ENCODE data around the gene AP2A2. TPM values are rescaled to one million over a fixed set of nuclear protein-coding genes. Genes with fewer than 3 reads are reported as not detected.

AP2A2 gene
- total RNA-seq, 1 experiment from 2014 or later = 25.3 TPM

DNA sequence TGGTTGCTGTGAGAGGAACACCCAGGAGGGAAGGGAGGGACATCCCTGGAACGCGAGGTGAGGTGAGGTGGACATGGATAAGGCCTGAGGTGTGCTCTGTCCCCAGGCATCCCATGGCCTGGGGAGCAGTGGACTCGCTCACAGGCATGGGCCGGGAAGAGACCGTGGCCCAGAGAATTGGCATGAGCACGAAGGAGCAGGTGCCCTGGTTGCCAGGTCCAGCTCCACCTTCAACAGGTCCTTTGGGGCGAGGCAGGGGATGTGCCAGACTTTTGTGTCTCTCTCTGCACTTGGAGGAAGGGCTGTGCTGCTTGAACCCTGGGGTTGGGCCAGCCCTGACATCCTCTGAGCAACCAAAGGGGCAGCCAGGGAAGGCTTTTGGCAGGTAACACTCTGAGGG, 89.4 kb downstream of the AP2A2 start:
- DNase-seq (ENCODE audit: low spot score) = no peak

DNA sequence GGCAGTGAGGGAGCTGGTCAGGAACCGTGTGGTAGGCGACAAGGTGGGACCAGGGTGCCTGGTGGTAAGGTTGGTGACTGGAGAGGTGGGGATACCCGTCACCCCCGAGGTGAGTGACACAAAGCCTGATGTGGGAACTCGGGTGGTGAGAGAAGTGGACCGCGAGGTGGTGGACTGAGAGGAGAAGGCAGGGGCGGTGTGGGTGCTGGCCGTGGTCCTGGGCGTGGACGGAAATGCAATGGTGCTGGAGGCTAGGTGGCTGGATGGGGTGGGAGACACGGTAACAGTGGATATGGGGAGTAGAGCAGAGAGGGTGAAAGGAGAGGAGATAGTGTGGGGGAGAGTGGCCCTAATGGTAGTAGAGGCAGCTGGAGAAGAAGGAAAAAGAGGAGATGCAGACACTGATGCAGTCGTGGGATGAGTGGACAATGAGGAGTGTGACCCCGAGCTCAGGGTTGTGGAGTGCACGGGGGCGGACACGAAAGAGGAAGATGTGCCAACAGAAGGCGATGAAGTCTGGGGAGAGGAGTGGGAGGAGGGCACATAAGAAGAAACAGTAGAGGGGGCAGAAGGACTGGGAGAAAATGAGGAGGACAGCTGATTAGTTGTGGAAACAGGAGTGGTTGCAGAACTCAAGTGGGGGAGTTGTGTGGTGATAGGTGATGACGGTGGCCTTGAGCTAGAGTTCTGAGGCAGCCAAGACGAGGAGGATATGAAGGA, 90.3 kb downstream of the AP2A2 start:
- DNase-seq (ENCODE audit: low spot score) = no peak

- DNase-seq (ENCODE audit: low spot score) = peak; percentile 42
These were observed 91.0 kb downstream of the AP2A2 start for GRCh38 chr11:1016610-1017126.

- DNase-seq (ENCODE audit: low spot score) = peak; percentile 60
These were observed 91.8 kb downstream of the AP2A2 start for GRCh38 chr11:1017269-1018005.

DNA sequence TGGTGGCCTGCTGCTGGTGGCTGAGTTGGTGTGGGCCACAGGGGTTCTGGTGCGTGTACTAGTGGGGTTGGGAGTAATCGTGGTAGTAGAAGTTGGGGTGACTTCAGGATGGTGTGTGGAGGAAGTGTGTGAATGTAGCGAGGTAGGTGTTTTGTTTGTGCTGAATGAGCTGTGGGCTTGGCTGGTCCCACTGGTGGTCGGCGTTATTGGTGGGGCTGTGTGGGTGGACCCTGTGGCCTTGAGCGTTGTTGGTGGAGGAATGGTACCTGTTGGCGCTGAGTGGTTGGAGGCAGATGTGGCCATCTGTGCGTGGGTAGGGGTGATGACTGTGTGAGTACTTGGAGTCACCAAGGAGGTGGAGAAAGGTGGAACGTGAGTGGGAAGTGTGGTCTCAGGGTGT, 92.4 kb downstream of the AP2A2 start:
- DNase-seq (ENCODE audit: low spot score) = no peak

GRCh38 chr11:1019321-1019910, 93.7 kb downstream of the AP2A2 start:
- no peak for DNase-seq (ENCODE audit: low spot score)

- no peak for DNase-seq (ENCODE audit: low spot score)
These were observed 94.7 kb downstream of the AP2A2 start for GRCh38 chr11:1020211-1020905.

DNA sequence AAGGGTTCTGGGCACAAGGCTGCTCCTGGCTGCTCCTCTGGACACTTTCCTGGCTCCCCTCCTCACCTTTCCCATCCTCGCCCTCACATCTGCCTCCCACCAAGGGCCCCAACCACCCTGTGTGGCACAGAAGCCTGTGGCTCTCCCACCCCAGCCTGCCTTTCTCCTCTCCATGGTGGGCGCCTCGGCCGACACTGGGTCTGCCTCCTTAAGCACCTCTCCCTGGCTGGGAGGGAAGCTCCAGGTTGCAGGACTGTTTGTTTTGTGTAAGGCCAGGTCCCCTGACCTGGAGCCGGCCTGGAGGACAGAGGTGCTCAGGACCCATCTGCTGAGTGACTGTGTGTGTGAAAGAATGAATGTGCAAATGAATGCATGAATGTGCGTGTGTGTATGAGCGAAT, 96.7 kb downstream of the AP2A2 start:
- DNase-seq (ENCODE audit: low spot score) = no peak

DNA sequence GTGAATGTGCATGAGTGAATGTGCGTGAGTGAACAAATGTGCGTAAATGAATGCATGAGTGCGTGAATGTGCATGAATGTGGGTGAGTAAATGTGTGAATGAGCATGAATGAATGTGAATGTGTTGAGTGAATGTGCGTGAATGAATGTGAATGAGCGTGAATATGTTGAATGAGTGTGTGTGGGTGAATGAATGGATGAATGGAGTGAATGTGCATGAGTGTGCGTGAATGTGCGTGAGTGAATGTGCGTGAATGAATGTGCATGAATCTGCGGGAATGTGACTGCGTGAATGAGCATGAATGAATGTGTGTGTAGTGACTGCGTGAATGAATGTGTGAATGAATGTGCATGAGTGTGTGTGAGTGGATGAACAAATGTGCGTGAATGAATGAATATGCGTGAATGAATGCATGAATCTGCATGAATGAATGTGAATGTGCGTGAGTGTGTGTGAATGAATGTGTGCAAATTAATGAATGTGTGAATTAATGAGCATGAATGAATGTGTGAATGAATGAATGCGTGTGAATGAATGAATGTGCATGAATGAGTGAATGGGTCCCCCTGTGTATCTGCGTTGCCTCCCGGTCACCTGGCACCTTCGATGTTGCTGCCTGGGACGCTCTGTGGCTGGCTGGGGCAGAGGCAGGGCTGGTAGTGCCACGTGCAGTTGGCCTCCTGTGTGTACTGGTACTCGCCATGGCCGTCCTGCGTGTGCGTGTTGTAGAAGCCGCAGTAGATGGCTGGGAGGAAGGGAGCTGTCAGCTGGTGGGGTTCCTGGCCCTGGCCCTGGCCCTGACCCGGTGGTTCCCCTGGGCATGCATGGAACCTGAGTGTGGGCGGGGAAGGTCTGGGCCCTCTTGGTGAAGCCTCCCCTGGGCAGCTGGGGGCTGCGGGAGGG, 97.5 kb downstream of the AP2A2 start:
- no peak for DNase-seq (ENCODE audit: low spot score)

- no peak for DNase-seq (ENCODE audit: low spot score)
These were observed 98.3 kb downstream of the AP2A2 start for GRCh38 chr11:1023811-1024596.

GRCh38 chr11:1024597-1025409, 99.1 kb downstream of the AP2A2 start:
- no peak for DNase-seq (ENCODE audit: low spot score)

- DNase-seq (ENCODE audit: low spot score) = no peak
These were observed 99.9 kb downstream of the AP2A2 start for GRCh38 chr11:1025410-1026162.

DNA sequence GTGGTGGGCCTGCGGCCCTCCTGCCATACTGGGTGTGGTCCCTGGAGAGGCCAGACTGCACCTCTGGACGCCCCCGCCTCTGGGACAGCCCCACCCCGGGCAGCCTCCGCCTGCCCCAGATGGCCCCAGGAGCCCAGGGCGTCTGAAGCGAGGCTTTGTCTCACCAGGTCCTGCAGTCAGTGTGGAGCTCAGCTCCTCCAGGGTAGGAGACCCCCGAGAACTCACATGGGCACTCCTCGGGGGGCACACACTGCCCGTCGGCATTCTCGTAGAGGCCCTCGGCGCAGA, 100.4 kb downstream of the AP2A2 start:
- no peak for DNase-seq (ENCODE audit: low spot score)

GRCh38 chr11:1026641-1027482, 101.2 kb downstream of the AP2A2 start:
- DNase-seq (ENCODE audit: low spot score) = no peak

DNA sequence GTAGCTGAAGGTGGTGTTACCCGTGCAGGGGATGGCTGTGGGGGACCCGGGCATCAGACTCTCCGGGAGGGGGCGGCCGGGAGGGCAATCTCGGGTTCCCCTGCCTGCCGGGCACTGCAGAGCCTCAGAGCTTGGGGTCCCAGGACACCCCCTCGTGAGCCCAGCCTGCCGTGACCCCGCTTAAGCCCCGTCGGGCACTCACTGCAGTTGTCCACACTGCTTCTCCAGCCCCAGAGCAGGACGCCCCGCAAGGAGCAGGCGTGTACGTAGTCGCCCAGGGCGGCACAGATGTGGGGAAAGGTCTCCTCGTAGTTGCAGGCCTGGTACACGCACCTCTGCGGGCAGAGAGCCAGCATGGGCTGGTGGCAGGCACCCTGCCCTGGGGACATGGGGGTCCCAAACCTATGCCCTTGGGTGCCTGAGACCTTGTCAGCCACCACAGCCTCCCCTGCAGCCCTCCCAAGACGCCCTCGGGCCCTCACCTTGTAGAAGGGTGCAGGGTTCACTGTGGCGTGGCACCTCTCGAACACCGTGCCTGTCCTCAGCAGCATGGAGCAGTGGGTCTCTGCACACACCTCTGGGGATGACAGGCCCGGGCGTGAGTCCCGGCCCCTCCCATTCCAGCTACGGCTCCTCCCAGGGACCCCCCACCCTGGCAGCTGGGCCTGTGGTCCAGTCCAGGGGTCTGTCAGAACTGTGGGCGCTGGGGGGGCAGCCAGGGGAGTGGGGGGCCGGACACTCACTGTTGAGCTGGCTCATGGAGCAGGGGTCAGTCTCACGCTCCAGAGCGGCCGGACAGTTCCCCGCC, 102.0 kb downstream of the AP2A2 start:
- DNase-seq (ENCODE audit: low spot score) = no peak

- DNase-seq (ENCODE audit: low spot score) = no peak
These were observed 102.5 kb downstream of the AP2A2 start for GRCh38 chr11:1028291-1028540.

DNA sequence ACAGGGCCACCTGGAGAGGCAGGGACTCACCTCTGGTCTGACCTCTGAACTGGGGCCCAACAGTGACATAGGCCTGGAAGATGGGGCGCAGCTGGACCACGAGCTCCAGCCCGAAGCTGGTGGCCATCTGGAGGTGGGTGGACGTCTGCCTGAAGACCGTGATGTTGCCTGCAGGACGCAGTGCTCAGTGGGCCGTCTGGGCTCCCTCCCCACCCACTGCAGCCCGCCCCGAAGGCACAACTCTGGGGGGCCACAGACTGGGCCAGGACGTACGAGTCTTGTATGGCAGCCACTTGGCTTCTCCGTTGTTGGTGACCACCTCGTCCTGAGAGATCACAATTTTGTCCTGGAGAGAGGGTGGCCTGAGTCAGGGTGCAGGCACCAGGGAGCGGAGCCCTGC, 102.9 kb downstream of the AP2A2 start:
- DNase-seq (ENCODE audit: low spot score) = no peak
